CD4-positive, alpha-beta T cell treated with Interferon alpha-2 for 1 hour (primary cell): ENCODE measurements around the gene ZNF292.
"Not testable (repeated sequence)": the region's sequence is repeated elsewhere in the genome, so short reads cannot be mapped to it uniquely, and the experiment has no call there.

Experiments used
- DNase-seq, 2 donors: peaks; one replicate each; pipeline ENCODE4 v3.0.0-alpha.2; 2020 to 2022

The ZNF292 gene

DNA sequence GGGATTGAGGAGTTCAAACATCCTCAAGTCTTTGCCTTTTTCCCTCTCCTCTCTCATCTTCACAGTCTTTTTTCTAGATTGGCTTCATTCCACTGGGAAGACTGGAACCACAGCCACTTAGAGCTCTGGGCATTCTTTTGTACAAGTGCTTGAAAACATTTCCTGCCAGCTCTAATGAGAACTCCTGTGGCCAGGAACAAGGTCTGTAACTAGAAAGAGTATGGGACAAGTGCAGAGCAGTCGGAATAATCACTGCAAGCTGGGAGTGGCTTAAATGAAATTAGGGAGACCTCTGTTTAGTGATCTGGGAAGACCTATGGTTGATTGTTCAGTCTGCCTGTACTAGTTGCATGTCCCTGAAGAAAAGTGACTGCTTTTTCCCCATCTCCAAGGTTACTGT lies 126.1 kb downstream of the ZNF292 start:
- no peak for DNase-seq

DNA sequence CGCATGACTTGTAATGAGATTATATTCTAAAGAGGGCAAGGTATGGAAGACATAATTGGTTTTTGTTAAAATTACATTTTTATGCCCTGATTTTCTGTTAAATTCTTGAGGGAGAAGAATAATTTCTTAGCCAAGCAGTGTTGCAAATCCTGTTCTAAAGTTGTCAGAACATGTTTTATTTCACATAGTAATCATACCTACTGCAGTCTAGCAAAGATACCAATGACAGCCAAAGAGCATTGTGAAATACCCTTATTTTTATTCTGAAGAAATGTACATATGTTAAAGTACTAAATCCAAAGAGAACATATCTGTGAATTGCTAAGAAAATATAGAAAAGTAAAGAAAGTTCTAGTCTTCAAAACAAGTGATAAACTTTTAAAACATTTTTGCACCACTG lies 127.4 kb downstream of the ZNF292 start:
- DNase-seq = no peak

DNA sequence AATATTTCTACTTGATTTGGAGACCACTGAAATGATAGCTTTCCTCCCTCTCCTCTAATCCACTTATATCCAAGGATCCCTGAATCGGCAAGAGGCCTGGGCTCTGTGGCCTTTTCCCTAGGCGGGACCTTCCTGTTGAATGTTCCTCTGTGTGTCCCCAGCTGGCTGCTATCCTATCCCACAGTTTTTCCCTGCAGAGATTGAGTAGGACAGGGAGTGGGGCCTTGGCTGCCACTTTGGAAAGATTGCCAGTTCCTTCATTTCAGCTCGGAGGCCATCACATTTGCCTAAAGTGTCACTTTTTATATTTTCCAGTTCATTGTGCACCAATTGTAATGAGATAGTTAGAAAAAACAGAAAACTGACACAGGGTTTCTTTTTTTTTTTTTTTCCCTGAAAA lies 128.1 kb downstream of the ZNF292 start:
- DNase-seq = no peak

DNA sequence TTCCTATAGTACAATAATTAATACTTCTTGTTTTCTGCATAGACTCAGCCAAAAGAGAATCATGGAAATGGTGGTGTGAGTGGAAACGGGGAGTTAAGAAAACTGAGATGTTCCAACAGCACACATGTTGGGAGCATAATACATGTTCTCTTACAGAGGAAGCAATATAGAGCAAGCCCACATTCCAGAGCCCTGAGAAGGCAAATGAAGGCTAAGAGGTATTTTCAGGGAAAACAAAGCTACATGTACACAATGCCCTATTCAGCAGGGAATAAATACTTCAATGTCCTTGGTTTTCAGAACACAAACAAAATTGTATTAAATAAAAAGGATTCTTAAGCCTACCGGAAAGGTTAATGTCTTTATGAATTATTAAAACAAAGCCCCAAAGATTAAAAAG lies 131.9 kb downstream of the ZNF292 start:
- no peak for DNase-seq

DNA sequence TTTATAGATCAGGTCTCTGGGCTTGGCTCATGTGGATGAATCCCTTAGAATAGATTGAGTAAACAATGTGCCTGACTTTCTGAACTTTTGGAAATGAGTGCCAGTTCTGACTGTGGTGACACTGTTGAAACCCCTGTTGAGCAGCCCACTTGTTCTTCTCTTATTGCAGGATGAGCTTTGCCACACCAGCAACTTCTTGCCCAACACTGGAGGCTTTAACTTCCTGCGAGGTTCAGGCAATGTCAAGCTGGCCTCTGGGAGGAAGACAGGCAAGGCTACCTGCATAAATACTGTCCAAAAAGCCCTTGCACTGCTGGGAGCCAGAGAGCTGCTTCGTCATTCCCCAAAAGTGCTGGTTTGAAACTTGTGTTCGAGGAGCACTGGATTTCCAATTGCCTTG lies 134.2 kb downstream of the ZNF292 start:
- DNase-seq = no peak

DNA sequence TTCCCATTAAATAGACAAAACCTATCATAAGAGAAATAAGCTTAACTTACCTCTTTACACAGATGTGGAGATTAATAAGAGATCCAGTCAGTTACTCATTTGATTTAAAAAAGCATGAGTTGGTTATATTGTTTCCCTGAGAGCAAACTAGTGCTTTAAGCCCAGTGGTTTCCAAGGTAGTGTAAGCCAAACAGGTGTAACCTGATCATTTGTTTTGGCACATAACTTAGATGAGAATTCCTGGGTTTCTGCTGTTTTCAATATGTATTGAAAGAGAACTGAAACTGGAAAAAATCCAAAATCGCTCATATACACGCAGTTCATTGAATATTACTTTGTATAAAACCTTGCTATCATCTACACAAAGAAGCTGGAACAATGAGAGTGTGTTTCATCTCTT lies 136.5 kb downstream of the ZNF292 start:
- DNase-seq = no peak

DNA sequence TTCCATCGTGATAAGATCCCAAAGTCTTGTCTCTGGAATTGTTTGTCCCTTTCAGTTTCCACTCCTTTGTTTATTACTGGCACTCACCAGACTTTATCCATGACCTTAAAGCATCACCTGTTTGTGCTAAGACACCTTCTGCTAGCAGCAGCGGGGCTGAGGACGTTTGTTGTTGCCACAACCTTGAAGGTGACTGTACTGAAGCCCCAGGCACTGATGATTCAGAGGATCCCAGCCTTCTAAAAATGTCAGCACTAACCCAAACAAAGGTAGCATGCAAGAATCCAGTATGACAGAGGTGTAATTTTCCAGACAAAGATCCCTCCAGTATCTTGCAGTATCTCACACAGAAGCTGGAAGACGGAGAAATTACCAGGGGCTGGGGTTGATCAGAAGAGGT lies 138.2 kb downstream of the ZNF292 start:
- DNase-seq = no peak

DNA sequence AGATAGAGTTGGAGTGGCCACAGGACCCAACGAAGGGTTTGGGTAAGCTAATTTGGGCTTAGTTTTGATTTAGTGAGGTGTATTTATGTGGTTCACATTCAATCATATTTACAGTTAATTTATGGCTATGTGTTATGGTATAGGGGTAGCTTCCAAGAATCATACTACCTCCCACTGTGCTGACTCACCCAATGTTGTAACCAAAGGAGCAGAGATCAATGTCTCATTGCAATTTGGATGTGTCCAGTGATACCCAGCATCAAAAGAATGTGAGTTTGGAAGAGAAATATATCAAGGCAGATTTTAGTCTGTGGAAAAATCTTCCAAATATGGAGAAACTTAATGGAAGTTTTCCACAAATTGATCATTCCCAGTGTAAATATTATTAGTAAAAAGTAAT lies 141.8 kb downstream of the ZNF292 start:
- no peak for DNase-seq

DNA sequence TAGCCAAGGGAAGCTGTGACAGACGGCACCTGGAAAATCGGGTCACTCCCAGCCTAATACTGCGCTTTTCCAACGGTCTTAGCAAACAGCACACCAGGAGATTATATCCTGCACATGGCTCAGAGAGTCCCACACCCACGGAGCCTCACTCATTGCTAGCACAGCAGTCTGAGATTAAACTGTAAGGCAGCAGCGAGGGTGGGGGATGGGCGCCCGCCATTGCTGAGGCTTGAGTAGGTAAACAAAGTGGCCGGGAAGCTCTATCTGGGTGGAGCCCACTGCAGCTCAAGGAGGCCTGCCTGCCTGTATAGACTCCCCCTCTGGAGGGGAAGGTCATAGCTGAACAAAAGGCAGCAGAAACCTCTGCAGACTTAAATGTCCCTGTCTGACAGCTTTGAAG lies 145.9 kb downstream of the ZNF292 start:
- DNase-seq = not testable (repeated sequence)

DNA sequence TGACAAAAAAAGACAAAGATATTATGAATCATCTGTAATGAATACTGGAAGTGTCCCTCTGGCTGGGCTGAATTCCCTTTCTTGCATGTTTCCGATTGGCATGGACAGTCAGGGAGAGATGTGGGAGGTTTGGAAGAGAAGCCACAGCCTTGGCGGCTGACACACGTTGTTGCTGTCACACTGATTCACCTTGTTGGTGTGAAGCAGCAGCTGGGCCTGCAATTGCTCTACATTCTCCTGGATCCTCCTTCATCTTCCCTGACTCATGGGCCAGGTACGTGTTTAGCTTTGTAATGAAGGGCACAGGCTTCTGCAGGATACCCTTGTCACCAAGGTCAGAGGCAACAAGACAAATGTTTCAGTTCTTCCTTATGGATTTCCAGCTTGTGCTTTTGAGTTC lies 153.6 kb downstream of the ZNF292 start:
- no peak for DNase-seq

DNA sequence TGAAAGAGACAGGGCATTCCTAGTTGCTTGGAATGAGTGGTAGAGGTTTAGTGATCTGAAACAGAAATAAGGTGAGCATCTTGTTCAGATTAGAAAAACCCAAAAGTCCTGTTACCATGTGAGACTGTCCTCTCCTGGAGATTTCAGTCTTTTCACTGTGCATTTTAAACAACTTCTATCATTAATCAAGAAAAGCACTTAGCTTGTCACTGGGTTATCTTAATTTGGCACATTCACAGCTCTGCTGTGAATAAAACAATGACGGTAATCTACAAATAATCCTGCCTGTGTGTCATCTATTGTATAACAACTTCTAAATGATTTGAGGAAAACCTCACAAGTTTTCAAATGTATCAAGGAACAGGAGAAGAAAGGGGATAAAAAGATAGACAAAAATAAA lies 157.5 kb downstream of the ZNF292 start:
- no peak for DNase-seq
